Brain microvascular endothelial cell (primary cell): ENCODE results near the gene GRHL3.

Source experiments
- DNase-seq: peaks from one replicate; pipeline ENCODE4 v3.0.0-alpha.2; 2020
- H3K27ac ChIP-seq: fragments of 250-450 bp; sonication (Bioruptor Pico); 2 replicates; pipeline ENCODE4 v1.5.1; 2020; ENCODE audit warnings: mild to moderate bottlenecking, moderate library complexity
- H3K27me3 ChIP-seq: fragments of 250-450 bp; sonication (Bioruptor Pico); replicated peaks from 2 replicates; pipeline ENCODE4 v1.5.1; 2020; ENCODE audit warnings: mild to moderate bottlenecking
- H3K36me3 ChIP-seq: fragments of 250-450 bp; sonication (Bioruptor Pico); replicated peaks from 2 replicates; pipeline ENCODE4 v1.5.1; 2020; ENCODE audit warnings: mild to moderate bottlenecking
- H3K4me3 ChIP-seq: 2 replicates; pipeline ENCODE4 v1.5.1; 2011; ENCODE audit warnings: low read depth, mild to moderate bottlenecking, control low read depth, low read length, moderate library complexity
- in situ Hi-C: cut with HindIII; loops from 2 replicates; pipeline ENCODE4 v1.10.0; 2017; ENCODE audit warnings: low sequenced_read_pairs, low pct_ligation_motif_present
- TF ChIP-seq, protein P1 (sequence below): IDR thresholded peaks from 2 replicates; pipeline ENCODE4 v1.5.1; 2011; ENCODE audit warnings: low read depth, mild to moderate bottlenecking, moderate library complexity, low read length, control low read depth, inconsistent platforms; ENCODE audit errors: missing control alignments

Gene GRHL3

DNA sequence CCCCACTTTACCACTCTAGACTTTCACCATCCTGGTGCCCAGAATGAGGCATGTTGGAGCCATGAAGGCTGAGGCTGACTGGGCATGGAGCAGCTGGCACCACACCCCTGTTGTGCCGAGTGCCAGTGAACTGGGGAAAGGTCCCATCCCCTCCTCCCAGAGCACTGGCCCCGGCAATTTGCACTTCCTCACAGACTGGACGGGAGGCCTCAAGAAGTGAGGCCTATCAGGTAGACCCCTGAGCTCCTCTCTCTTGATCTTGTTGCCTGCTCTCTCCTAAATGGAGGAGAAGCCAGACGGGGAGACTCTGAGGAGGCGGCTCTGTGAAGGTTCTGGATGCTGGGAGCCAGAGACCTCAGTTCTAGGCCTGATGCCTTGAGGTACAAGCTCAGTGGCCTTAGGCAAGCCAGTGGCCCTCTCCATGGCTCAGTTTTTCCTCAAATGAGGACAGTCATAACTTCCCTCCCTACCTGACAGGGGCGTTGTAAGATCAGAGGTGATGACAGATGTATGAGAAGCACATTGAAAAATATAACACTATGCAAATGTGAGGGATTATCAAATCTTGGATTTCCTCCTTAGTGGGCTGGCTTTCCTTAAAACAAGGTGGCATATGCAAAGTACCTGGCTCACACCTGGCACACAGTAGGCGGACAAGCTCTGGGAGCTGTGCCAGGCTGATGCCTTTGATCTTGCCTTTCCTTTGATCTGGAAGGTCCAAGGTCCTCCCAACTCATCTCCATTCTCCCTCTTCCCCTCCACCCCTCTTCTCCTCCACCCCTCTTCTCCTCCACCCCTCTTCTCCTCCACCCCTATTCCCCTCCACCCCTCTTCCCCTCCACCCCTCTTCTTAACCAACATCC lies 6.7 kb downstream of the GRHL3 start:
- in situ Hi-C loops: no loop called here
- no peak for DNase-seq
- Histone ChIP-seq H3K27me3 (peaks cover 50% of the 10 kb centered on the region), H3K4me3 (no peak overlapping the region), H3K27ac (no peak overlapping the region), H3K36me3 (no peaks in the 10 kb centered on the region)
- TF ChIP-seq, protein P1, sequence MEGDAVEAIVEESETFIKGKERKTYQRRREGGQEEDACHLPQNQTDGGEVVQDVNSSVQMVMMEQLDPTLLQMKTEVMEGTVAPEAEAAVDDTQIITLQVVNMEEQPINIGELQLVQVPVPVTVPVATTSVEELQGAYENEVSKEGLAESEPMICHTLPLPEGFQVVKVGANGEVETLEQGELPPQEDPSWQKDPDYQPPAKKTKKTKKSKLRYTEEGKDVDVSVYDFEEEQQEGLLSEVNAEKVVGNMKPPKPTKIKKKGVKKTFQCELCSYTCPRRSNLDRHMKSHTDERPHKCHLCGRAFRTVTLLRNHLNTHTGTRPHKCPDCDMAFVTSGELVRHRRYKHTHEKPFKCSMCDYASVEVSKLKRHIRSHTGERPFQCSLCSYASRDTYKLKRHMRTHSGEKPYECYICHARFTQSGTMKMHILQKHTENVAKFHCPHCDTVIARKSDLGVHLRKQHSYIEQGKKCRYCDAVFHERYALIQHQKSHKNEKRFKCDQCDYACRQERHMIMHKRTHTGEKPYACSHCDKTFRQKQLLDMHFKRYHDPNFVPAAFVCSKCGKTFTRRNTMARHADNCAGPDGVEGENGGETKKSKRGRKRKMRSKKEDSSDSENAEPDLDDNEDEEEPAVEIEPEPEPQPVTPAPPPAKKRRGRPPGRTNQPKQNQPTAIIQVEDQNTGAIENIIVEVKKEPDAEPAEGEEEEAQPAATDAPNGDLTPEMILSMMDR: no peak

DNA sequence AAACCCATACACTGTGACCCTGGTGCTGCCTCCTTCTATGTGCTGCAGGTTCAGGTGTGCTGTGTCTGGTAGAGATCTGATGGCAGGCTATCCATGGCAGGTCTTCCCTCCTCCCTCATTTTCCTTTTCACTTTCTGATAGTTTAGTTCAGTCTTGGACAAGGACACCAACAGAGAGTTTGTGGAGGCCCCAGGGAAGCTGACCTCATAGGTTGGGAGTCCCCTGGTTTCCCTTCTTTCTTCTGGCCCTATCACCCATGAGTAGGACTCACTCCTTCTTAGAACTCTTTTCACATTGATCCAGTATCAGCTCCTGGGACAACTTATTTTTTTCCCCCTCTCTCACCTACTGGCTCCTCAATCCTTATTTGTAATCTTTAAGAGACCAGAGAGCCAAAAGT lies 8.3 kb downstream of the GRHL3 start:
- H3K27ac ChIP-seq: no peak overlapping the region
- H3K36me3 ChIP-seq: no peaks in the 10 kb centered on the region
- no peak overlapping the region for H3K4me3 ChIP-seq
- peaks cover 42% of the 10 kb centered on the region for H3K27me3 ChIP-seq
- in situ Hi-C loops: no loop called here
- TF ChIP-seq, protein P1: no peak
- no peak for DNase-seq

DNA sequence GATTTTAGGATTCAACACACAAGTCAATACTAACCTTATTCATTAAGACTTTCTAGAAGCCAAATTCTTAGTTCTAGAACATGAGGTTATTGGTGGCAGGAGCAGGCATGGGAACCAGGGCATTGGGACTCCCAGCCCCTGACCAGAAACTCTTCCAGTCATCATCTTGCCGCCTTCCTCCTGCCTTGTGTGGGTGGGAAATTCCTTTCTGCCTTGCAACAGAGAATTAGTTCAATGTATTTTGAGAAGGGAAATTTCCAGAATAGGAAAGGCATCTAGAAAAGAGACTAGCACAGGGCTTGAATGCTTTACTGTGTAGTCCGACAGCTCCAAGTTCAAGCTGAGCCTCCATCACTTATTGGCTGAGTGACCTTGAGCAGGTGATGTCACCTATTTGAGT lies 8.7 kb downstream of the GRHL3 start:
- Histone ChIP-seq H3K27ac (no peak overlapping the region), H3K4me3 (no peak overlapping the region), H3K27me3 (peaks cover 39% of the 10 kb centered on the region), H3K36me3 (no peaks in the 10 kb centered on the region)
- DNase-seq: no peak
- in situ Hi-C loops: no loop called here
- TF ChIP-seq, protein P1: no peak

DNA sequence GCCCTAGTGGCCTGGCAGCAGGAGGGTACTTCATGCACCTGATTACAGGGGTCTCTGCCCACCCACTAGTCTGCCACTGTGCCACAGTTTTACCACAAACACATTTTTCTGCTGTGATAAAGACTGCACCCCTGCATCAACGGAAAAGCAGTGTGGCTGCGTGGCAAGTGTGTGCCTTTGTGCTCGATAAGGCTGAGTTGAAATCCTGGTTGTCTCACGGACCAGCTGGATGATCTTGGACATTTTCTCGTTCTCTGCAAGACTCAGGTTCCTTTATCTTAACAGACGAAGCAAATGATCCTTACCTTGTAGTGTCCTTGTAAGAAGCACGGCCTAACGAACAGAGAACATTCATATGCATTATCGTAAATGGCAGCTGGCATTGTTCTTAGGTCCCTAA lies 10.2 kb downstream of the GRHL3 start:
- Histone ChIP-seq H3K4me3 (no peak overlapping the region), H3K36me3 (no peaks in the 10 kb centered on the region), H3K27me3 (peaks cover 34% of the 10 kb centered on the region), H3K27ac (no peak overlapping the region)
- no peak for DNase-seq
- in situ Hi-C loops: no loop called here
- TF ChIP-seq, protein P1: no peak

DNA sequence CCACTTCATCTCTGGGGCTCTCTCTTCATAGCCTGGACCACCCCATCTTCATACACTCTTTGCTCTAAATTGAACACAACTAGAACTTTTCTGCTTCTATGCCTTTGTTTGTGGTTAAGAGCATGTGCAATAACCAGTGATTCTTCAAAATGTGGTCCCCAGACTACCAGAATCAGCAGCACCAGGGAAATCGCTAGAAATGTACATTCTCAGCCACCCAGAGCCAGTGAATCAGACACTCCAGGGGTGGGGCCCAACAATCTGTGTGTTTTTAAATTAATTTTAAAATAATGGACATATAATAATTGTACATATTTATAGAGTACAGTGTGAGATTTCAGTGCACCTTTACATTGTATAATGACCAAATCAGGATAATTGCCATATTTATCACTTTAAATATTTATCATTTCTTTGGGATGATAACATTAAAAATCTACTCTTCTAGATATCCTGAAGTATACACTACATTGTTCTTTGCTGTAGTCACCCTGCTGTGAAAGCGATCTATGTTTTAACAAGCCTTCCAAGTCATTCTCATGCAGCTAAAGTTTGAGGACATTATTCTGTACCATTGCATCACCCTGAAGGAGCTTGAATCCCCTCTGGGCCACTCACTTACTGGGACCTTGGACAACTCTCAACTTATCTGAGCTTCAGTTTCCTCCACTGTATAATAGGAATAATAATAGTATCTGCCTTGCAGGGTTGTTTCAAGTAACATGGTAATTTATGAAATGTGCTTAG lies 10.8 kb downstream of the GRHL3 start:
- TF ChIP-seq, protein P1: no peak
- Histone ChIP-seq H3K4me3 (no peak overlapping the region), H3K36me3 (no peaks in the 10 kb centered on the region), H3K27ac (no peak overlapping the region), H3K27me3 (peaks cover 29% of the 10 kb centered on the region)
- in situ Hi-C loops: no loop called here
- peak; percentile 49 for DNase-seq
